Breast epithelium (tissue), 3 donors: ENCODE measurements around the gene NFATC3.

Experiments
- CTCF ChIP-seq, 3 donors: fragments of 450-650 bp; IDR thresholded peaks; one replicate each; pipeline ENCODE4 v1.5.1; 2016 to 2017; ENCODE audit warnings: antibody characterized with exemption in 3 of 3, mild to moderate bottlenecking in 3 of 3, moderate library complexity in 3 of 3
- POLR2A ChIP-seq: fragments of 450-650 bp; IDR thresholded peaks from one replicate; pipeline ENCODE4 v1.6.1; 2016; ENCODE audit warnings: antibody characterized with exemption, mild to moderate bottlenecking, moderate library complexity

GRCh38 chr16:68242085-68242484, 156.9 kb downstream of the NFATC3 start:
- TF ChIP-seq CTCF (IDR thresholded peaks at IDR 0.05) (no peak), POLR2A (no peak)
